Fibroblast of skin of right biceps (primary cell): ENCODE data around the gene MKNK1.

Experiments used
- DNase-seq: peaks from one replicate; pipeline ENCODE4 v3.0.0-alpha.2; 2013

MKNK1 gene

DNA sequence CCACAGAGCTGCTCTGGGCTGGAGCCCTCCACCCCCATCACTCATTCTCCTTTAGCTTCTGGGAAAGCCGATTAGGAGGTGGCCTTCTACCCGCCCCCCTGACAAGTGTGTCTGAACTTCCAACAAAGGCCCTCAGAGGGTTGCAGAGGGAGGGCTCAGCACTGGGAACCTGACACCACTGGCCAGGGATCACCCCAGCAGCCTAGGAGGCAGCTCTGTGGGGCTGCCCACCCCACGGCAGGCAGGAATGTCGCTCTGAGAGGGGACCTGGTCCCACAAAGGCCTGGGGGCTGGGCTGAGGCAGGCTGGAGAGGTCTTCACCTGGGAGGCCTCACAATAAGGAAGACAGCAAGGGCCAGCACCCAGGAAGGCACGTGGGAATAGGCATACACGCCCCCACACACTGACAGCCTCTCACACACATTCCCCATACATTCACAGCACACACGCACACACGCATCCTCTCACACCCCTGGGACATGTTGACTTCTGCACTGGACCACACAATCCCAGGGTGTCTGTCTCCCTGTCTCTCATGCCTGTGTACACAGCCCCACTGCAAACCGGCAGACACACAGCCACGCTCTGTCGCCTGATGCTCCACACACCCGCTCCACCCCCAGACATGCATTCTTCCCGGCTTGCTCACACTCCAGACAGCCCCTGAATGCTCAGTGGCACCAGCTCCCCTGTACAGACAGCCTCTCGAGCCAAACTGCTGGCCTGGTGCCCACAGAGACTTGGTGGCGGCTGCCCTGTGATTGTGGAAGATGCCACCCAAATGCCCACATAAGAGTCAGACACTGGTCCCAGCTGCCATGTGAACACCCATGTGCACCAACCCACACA lies 83.8 kb downstream of the MKNK1 start:
- DNase-seq: peak; percentile 94

GRCh38 chr1:46519209-46519608 lies 84.9 kb downstream of the MKNK1 start:
- peak; percentile 30 for DNase-seq

- DNase-seq: no peak
Measured at GRCh38 chr1:46517932-46518498, 86.1 kb downstream of the MKNK1 start.

DNA sequence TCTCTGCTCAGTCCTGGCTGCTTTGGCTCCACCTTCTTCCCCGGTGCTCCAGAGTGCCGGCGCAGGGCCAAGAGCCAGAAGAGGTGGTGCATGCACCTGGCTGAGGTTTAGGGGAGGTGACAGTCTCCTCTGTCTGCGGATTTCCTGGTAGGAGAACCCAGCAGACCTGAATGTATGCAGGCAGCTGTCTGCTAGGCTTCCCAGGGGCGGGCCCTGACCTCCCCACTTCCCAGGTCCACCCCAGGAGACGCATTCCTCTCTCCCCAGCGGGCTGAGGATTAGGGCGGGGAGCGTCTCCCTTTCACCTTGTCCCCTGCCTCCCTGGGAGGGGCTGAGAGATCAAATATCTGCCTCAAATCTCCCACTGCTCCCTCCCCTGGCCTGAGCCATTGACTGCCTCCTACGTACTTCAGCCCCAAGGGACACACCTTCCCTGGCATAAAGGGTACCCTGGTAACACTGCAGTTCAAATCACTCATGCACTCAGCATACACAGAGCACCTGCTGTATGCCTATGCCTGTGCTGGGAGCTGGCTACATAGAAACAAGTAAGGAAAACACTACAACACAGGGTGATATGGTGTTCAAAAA lies 87.0 kb downstream of the MKNK1 start:
- no peak for DNase-seq

DNA sequence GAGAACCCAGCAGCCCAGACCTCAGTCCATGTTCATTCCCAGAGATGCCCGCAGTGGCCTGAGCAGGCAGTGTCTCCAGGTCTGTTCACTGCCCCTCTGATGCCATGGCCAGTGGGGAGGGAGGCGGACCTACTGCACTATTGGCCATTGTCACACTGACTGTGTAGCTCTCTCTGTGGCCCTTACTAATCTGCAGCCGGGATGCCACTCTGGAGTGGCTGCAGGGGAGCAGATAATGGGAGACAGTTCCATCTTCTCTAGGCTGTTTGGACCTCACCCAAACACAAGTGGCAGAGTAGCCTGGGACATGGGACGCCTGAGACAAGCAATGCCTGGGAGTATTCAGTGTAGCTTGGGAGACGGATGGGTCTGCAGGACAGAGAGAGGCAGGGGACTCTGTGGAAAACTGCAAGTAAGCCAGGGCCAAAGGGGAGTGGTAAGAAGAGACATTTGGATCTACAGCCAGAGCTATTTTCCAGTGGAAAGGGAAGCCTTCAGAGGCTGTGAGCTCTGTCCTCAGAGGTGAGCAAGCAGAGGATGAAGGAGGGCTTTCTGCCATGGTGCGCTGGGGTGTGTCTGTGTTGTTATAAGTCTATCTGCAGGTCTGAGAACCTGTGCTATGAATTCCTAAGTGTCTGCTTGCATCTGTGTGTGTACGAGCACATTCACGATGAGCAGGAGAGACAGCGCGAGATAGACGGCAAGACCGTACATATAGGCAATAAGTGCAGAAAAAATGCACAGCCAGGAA lies 87.7 kb downstream of the MKNK1 start:
- DNase-seq: no peak

DNA sequence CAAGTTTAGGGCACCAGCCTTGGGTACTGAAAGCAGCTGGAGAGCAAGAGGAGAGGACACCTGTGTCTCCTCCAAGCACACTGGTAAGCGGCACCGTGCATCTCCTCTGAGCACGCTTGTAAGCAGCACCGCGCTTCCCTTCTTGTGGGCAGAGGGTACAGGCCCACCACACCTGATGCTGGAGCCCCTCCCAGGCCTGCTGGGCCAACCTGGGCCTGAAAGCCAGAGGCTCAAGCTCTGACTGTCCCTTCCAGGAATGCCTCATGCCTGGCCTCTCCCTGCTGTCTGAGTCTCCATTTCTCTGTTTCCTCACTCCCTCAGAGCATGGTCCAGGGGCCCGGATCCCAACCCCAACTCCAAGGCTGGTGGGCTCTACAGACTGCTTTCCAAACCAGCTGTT lies 88.5 kb downstream of the MKNK1 start:
- DNase-seq: no peak

DNA sequence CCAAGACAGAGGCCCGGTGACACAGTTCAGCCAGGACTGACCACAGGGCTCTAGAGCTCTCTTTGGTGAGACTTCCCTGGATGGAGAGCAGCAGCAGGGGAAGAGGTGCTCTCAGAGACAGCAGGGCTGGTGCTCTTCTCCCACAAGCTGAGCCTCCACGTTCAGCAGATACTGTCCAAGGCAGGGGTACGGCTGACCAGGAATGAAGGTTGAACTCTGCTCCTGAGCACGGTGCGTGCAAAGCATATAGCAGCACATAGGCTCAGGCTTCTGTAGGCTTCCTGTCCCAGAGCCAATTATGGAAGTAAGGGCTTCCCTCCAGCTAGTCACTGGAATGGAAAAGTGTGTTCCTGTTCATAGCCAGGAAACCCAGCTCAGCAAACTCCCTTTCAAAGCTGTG lies 90.5 kb downstream of the MKNK1 start:
- no peak for DNase-seq

- DNase-seq: no peak
Measured at GRCh38 chr1:46512792-46513190, 91.3 kb downstream of the MKNK1 start.

GRCh38 chr1:46512135-46512791 lies 91.8 kb downstream of the MKNK1 start:
- no peak for DNase-seq

DNA sequence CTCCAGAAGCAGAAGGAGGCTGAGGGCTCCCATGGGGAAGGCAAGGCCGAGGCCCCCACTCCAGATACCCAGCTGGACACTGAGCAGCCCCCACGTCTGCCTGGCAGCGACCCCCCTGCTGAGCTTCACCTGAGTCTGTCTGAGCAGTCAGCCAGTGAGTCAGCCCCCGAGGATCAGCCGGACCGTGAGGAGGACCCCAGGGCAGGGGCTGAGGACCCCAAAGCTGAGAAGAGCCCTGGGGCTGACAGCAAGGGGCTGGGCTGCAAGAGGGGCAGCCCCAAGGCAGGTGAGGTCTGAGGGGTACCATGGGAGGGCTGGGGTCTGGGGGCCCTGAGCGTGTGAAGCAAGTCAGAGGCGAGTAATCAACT lies 93.1 kb downstream of the MKNK1 start:
- no peak for DNase-seq

- no peak for DNase-seq
Measured at GRCh38 chr1:46510341-46510997, 93.6 kb downstream of the MKNK1 start.

GRCh38 chr1:46508757-46509156 lies 95.3 kb downstream of the MKNK1 start:
- peak; percentile 73 for DNase-seq
